PC-3 (cell line): Measurements from ENCODE around the gene ONECUT1.

Experiments
- CTCF ChIP-seq: fragments of 300-600 bp; sonication (generic); conservative IDR thresholded peaks from 2 replicates; pipeline ENCODE4 v1.5.1; 2017; ENCODE audit warnings: antibody characterized with exemption, low read depth, mild to moderate bottlenecking, low read length
- EZH2 ChIP-seq: fragments of 300-600 bp; sonication (generic); IDR thresholded peaks from one replicate; pipeline ENCODE4 v1.6.1; 2017; ENCODE audit warnings: antibody characterized with exemption, mild to moderate bottlenecking, low read length; ENCODE audit not compliant: unreplicated experiment

DNA sequence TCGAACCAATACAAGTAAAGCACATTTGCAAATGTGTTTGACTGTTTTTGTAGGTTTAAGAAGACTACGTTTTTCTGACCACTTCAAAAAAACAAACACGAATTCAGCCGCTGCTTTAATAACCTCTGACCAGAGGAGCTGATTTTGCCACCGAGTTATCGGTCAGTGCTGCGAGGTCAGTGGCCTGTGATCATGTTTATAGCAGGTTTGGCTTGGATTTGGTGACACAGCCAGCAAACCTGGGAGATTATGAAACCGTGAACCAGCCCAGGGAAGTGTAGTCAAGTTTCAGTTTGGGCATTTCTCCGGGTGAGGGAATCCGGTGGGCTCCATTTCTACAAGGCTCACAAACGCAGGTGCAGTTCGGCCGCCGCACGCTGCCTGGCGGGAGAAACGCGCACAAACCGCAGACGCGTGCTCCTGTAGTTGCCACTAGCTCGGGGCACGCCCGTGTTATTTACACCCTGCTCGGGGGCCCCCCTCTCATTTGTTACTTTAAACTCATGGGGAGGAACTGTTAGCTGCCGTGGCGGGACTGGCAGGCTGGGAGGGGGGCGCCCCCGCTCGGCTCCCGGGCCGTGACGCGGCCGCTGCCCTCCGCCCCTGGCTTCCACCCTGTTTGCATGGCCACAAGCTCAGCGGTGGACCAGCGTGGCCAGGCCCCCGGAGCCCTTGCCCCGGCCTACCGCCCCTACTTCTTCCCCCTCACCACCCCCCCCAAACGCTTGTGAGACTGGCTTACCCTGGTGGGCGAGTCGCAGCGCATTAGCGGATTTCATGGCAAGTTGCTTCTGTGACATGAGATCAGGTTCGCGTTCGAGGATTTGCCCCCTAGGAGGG lies 13.6 kb upstream of the ONECUT1 start:
- no peak for TF ChIP-seq EZH2
- no peak for TF ChIP-seq CTCF
